GM21786 (cell line): ENCODE measurements around the gene NAXD.
"Not testable (repeated sequence)": the region's sequence is repeated elsewhere in the genome, so short reads cannot be mapped to it uniquely, and the experiment has no call there.

Experiments
- ATAC-seq: cut with Tn5 transposase; IDR thresholded peaks from one replicate; pipeline ENCODE4 v1.9.1; 2021; ENCODE audit not compliant: unreplicated experiment

Gene NAXD

DNA sequence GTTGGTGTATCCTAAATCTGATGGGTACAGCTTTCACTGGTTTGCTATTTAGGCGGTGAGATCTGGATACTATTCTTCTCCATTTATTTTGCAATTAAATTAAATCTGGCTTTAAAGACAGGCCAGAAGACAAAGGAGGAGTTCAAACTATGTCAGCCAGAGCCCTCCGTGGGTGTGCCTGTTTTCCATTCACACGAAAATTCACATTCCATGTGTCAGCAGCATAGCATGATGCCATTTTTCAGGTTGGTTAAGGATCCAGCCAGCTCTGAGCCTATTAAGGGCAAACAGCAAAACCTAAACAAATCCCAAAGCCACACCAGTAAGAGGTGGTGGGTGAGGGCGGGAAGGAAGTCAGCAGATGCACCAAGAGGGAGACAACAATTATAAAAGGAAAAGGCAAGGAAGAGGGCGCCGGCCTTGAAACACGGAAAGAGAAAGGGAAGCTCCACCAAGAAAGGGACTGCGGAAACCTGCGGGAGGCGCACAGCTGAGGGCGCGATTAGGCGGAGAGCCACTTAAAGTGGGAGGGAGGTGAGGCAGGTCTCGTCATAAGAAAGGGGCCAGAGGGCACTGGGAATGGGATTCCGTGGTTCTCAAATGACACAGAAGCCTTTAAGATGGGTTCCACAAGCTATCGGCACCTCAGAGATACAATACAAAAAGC, 47.6 kb downstream of the NAXD start:
- no peak for ATAC-seq

GRCh38 chr13:110663491-110663890, 48.1 kb downstream of the NAXD start:
- no peak for ATAC-seq

DNA sequence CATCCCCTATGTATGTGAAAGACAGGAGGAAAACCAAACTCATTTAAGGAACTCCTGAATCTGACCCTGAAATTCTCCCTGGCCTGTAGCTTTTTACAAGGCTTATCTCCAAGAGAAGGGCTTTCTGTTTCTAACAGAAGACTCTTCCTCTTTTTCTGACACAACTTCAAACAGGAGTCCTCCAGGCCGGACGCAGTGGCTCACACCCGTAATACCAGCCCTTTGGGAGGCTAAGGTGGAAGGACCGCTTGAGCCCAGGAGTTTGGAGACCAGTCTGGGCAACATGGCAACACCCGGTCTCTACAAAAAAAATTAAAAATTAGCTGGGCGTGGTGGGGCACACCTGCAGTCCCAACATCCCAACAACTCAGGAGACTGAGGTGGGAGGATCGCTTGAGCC, 48.7 kb downstream of the NAXD start:
- no peak for ATAC-seq

DNA sequence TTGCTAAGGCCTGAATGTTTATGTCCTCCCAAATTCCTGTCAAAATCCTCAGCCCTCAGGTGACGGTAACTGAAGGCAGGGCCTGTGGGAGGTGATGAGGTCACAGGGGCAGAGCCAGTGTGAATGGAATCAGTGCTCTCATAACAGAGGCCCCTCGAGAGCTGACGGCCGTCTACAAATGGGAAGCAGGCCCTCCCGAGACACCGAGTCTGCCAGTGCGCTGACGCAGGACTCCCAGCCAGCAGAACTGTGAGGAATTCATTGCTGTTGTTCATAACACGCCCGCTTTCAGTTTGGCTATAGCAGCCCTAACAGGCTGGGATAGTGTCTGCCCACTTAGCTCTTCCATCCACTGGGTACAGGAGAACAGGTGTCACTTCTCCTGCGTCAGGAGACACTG, 49.3 kb downstream of the NAXD start:
- ATAC-seq: no peak

GRCh38 chr13:110665491-110666254, 50.3 kb downstream of the NAXD start:
- no peak for ATAC-seq

- ATAC-seq: no peak
Observed at GRCh38 chr13:110666255-110666533, 50.8 kb downstream of the NAXD start.

GRCh38 chr13:110669036-110669435, 53.7 kb downstream of the NAXD start:
- no peak for ATAC-seq

- ATAC-seq: not testable (repeated sequence)
Observed at GRCh38 chr13:110669814-110670213, 54.5 kb downstream of the NAXD start.

DNA sequence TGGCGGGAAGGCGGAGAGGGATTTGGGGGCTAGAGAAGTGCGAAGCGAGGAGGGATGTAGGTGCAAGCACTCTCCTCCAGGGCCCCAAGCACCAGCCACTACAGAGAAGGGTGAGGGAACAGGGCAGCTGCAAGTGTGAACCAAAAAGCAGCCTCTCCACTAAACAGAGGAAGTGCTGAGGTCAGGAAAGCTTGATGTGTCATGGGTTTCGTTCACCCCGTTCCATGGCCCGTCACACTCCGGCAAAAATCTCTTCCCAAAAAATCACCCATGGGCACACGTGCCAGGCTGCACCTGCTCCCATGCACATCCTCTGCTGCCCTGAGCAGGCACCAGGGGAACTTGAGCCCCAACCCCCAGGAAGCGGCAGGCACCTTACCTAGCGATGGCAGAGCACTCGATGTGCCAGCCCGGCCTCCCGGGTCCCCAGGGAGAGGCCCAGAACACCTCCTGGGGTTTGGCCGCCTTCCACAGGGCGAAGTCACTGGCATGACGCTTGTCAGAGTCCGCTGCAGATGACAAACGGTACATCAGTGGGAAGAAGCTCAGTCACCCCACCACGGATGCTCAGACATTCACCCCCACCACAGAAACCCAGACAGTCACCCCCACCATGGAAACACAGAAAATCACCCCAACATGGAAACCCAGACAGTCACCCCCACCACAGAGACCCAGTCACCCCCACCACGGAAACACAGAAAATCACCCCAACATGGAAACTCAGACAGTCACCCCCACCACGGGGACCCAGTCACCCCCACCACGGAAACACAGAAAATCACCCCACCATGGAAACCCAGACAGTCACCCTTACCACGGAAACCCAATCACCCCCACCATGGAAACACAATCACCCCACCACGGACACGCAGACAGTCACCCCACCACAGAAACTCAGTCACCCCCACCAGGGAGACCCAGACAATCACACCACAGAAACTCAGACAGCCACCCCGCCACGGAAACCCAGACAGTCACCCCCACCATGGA, 61.5 kb downstream of the NAXD start:
- ATAC-seq: peak; percentile 70

DNA sequence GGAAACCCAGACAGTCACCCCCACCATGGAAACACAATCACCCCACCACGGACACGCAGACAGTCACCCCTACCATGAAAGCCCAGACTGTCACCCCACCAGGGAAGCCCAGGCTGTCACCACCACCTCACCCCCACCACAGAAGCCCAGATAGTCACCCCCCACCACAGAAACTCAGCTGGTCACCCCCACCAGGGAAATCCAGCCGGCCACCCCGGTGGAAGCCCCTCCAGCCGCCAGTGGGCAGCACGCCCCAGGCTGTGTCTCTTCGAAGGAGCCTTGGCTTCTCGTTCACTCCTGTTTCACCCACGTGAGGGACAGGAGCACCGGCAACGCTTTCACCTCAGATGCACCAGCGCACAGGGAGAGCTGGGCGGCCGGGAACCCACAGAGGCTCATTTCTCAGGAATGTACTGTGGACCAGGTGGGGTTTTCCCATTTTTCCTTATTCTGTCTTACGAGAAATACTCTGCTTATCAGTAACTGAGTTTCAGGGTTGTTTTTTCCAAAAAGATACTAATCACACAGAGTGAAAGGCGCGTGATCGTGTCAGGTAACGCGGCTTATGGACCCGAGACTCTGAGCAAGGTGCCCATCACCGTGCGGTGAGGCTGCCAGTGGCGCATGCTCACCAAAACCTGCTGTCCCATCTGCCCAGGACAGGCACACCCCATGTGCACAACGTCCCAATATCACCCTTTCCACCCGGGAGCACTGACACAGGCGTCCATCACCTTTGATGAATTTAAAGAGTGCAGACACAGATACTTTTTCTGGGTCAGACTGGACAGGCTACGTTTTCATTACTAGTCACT, 62.6 kb downstream of the NAXD start:
- ATAC-seq: no peak

DNA sequence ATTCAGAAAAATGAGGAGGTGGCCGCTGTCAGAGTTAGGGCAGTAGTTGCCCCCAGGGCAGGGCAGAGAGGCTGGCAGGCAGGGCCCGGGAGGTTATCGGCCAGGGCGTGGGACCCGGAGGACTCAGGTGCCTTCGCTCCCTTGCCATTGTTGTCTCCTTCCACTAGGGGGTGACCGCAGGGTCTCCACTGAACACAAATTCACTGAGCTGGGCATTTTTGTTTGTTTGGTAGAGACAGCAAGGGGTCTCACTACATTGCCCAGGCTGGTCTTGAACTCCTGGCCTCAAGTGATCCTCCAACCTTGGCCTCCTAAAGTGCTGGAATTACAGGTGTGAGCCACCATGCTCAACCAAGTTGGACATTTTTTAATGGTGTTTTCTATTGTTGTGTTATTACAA, 65.5 kb downstream of the NAXD start:
- no peak for ATAC-seq

DNA sequence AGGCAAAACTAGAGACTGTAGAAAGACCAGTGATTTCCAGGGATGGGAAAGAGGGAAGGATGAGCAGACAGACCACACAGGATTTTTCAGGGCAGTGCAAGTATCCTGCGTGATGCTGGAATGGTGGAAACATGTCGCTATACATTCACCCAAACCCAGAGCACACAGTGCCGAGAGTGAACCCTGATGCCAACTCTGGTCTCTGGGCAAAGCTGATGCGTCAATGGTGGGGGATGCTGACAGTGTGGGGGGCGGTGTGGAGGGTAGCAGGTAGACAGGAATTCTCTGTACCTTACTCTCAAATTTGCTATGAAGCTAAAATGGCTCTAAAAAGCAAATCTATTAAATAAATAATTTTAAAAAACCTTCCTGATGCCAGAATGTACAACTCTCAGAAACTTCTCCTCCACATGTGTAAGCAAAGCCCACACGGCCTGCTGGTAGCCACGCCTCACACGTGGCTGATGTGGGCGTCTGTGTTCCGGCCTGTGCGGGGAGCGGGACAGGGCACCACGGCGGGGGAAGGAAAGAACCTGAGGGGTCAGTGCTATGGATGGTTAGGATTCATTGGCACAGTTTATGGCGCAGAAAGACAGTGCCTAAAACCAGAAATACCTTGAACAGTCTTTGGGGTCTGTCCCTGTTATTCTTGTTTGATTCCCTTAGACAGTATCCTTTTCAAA, 66.7 kb downstream of the NAXD start:
- ATAC-seq: no peak

DNA sequence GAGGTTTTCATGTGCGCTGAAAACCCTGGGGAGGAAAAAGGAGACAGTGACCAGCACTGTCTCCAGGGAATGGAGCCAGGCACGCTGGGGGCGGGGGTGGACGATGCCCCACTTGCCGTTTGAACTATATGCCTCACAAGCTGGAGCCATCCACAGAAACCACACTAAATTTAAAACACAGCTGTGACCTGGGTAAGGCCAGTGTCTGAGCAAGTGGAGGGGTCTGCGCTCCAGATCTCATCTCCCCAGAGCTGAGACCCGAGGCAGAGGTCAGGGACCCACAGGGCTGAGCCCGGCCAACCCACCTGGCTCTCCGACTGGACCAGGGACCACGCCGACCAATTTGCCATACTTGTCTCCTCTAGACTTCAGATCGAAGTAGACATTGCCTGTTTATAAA, 67.4 kb downstream of the NAXD start:
- ATAC-seq: no peak

- ATAC-seq: no peak
Observed at GRCh38 chr13:110683203-110683883, 68.0 kb downstream of the NAXD start.

GRCh38 chr13:110683921-110684320, 68.6 kb downstream of the NAXD start:
- ATAC-seq: no peak

DNA sequence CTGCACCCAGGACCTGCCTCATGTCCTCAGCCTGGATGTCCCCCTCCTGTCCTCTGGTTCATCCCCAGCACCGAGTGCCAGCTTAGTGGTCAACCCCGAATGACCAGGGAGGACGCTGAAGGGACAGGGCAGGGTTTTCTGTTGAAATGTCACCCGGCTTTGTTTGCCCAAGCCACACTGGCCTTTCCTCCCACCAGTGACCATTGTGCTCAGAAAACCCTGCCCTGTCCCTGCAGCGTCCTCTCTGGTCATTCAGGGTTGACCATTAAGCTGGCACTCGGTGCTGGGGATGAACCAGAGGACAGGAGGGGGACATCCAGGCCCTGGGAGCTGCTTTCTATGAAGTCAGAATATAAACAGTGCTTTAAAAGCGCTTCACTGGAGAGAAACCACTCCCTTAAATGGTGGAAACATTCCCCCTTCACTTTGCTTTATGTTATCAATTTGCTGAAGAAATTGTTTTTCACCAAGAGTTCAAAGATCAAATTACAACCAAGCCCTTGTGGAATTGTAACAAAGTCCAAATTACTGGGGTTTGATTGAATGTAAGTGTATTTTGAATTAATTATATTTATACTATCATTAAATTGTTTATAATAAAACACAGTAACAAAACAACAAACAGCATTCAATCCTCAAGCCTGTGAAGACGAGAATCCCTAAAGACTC, 69.2 kb downstream of the NAXD start:
- ATAC-seq: no peak

DNA sequence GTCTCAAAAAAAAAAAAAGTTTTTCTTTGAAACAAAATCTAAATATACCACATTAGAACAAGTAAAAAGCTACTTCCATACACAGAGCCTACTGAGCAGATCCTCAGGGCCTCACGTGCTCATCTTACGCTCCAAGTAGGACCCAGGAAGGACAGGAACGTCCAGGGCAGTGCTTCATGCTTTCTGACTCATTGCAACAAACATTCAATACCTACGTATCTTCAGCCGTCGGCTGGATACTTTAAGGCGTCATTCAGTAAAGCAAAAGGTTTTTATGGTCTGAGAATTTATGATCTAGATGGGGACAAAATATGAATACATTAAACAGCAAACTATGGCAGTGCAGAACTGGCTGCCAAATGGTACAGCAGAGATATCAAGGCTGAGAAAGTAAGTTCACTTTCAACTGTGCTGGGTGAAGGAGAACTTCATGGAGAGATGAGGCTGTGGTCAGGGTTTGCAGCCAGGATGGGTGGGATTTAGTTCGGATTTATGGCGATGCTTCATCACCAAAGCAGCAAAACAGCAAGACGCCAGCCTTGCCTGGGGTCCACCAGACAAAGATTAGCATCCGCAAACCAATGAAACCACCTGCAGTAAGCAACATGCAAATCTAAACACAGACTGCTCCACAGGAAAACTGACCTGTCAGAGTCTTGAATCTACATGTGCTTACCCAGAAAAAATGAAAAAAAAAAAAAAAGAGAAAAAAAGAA, 70.1 kb downstream of the NAXD start:
- no peak for ATAC-seq

DNA sequence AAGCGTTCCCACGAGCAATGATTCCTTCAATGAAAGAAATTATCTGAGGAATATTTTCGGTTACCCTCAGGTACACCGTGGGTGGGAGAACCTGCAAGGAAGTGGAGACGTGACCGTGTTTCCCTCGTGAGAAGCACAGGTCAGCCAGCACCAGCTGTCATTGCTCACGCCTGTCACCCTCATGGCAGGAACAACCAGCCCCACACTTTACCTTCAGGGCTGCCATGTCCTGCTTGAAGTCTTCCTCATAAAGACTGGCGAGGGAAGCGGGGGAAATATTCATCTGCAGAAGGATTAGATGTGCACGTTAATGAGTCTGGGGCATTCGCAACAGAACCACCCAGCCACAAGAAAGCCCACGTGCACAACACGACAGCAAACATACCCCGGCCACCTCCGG, 72.4 kb downstream of the NAXD start:
- no peak for ATAC-seq

GRCh38 chr13:110689041-110689440, 73.7 kb downstream of the NAXD start:
- ATAC-seq: no peak
